ENCODE measurements around the gene SOBP.
"Not testable (repeated sequence)": the region's sequence is repeated elsewhere in the genome, so short reads cannot be mapped to it uniquely, and the experiment has no call there.

The SOBP gene

DNA sequence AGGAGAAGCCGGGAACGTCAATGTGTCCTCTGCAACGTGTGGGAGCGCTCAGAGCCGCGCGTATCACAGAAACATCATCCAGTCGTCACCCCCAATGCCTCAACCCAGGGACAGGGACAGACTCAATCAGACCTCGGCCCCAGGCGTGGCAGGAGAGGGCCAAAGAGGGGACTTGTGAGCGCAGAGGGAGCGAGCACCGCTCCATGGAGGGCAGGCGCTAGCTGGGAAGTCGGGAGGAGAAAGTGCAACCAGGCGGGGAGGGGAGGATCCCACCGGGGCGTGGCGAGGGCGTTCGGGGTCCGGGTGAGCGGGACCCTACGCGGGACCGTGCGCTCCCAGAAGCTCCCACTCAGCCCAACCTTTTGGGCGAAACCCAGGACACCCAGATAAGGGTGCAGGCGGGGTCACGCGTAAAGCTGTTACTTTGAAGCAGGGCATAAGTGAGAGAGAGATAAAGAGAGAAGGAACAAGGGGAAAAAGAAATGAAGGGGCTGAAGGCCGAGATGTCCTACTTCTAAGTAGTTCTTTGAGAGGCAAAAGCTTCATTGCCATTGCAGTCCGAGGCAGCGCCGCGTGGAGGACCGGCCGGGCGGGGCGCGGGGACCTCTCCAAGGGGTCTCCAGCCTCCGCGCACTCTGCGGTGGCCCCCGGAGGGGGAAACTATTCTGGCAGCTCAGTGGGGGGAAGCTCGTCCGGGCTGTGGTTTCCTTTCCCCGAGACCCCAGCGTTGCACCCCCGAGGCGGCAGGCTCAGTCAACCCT lies 862 bp upstream of the SOBP start:
- peak; percentile 66 for DNase-seq (ENCODE audit: low spot score)

DNA sequence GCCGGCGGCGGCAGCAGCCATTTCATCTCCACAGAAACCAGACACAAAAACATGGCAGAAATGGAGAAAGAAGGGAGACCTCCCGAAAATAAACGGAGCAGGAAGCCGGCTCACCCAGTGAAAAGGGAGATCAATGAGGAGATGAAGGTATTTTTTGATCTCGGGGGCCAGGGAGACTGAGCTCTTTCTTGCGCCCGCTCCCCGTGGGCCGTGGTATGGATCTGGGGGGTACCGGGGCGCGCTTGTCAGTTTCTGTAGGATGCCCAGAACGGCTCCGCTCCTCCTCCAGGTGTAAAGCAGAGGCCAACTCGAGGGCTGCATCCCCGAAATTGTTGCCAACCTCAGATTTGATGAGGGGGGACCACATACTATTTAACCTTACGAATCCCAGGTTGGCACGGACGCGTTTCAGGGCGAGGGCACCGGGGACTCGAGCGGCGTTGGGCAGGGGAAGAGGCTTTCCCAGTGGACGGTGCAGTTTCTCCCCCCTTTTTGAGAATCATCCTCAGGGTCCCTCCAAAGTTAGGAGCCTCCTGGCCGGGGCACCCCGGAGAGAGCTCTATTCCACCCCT lies 735 bp downstream of the SOBP start:
- DNase-seq (ENCODE audit: low spot score): no peak

DNA sequence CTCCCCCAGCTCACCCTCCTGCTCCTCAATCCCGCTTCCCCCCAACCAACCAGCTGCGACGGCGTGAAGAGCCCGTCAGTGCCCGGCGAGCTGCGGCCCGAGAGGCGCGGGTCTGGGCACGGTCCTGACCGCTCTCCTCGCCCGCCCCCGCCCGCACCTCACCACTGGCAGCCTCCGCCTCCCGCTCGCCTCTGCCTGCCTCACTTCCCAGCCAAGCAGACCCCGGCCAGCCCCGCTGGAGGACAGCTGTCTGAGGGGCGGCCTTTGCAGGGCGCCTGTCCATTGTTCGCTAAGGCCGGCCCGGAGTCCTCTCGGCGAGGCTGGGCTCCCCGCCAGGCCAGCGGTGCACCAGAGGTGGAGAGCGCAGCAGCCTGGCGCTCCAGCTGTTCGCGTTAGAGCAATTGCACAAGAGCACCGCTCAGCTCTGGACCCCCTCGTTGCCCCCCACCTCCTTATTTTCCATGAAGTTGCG lies 1.3 kb downstream of the SOBP start:
- DNase-seq (ENCODE audit: low spot score): peak; percentile 57

DNA sequence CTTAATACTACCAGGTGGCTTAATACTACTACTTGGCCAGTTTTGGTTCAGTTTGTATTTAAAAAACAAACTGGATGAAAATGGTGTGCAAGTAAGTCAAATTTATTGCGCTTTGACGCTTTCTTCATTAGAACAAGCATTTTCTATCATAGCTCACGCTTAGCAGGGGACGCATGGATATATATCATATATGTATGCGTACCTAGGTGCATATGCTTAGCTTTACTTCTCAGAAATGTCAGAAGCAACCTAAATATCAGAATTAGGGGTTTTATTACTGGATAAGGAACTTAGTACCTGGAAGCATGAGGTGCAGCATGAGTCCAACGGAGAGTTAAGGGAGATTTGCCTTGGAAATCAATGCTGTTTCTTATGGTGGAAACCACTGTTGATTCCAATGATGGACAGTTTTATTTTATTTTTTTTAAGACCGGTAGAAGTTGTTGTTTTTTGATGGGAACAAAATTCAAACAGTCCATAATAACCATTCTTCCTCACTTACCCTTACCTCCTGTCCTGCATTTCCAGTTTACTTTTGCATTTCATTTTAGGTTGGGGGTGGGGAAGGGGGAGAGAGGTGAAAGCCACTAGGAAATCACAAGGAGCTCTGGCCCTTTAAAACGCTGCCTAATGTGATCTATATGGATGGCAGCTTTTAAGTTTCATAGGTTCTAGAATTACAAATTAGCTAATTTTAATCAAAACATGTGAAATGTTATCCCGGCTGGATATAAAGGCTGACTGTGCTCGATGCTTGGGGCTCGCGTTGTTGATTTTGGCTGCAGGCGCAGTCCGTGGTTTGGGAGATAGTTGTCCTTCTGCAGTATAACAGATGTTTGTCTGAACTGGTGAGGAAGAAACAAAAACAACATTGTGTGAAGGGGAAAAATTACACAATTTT lies 2.1 kb downstream of the SOBP start:
- DNase-seq (ENCODE audit: low spot score): no peak

DNA sequence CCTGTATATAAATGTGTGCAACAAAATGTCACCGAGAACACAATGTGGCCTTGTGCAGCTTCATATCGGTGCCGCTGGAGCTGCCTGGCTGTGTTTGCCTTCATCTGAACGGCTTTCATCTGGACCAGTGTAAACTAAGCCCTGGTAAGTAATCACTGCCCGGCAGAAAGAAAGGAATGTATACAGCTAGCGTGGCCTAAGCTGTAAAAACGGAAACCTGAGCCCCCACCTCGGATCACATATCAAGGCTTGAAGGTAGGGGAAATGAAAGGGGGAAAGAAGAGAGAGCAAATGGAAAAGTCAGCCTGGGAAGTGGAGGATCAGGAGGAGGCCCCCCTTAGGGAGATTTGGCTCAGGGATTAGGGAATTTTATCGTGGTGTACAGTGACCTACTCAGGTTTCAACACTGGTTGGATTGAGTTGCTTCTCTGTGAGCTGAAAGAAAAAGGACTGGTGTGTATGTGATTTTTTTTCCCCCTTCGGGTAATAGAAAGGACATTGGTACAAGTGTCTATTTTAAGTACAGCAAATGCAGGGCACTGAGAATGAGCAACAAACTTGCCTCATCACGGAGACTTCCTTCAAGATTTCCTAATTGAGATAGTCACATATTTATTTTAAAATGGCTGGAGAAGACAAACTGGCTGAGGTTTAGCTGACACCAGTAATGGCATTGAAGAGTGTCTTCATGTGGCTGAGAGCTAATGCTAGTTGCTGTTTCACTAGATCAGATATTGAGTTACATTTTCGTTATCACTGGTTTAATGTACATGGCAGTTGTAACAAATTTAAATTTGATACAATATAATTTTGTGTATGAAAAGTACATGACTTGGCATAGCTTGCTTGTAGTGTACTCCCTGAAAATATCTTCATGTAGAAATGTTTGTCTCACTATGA lies 3.5 kb downstream of the SOBP start:
- DNase-seq (ENCODE audit: low spot score): peak; percentile 17

DNA sequence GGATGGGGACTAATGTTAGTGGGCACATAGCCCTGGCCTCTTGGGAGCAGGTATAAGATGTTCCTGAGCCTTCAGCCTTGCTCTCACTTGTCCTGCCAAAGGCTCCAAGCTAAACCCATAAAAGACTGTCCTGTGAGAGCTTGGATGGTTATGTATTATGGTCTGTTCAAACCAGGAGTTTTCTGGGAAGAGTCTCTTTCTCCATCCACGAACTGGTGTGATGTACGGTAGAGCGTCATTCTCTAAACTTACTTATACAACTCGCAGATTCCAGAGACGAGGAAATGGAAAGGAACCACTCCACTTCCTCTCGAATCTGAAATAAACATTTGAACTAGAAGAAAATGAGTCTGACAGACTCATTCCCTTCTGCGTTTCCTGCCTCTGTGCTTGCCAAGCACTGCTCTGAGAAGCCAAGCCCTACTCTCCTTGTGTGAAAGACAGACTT lies 5.3 kb downstream of the SOBP start:
- DNase-seq (ENCODE audit: low spot score): no peak

DNA sequence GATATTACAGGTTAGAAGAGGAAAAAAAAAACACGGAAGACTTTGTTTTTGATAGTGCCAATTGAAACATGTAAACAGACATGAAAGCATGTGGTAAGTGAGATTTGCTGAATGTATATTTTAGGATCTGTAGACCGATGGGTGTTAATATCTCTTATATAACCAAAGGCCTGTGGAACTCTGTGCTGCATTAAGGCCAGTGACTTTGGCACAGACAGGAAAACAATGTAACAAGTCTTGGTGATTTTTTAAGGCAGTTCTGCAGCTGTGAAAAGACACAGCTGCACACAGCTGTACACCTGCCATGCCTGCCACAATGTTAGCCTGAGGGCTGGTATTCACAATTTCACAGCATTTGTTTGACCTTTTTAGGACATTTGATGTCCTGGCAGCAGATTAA lies 6.1 kb downstream of the SOBP start:
- no peak for DNase-seq (ENCODE audit: low spot score)

DNA sequence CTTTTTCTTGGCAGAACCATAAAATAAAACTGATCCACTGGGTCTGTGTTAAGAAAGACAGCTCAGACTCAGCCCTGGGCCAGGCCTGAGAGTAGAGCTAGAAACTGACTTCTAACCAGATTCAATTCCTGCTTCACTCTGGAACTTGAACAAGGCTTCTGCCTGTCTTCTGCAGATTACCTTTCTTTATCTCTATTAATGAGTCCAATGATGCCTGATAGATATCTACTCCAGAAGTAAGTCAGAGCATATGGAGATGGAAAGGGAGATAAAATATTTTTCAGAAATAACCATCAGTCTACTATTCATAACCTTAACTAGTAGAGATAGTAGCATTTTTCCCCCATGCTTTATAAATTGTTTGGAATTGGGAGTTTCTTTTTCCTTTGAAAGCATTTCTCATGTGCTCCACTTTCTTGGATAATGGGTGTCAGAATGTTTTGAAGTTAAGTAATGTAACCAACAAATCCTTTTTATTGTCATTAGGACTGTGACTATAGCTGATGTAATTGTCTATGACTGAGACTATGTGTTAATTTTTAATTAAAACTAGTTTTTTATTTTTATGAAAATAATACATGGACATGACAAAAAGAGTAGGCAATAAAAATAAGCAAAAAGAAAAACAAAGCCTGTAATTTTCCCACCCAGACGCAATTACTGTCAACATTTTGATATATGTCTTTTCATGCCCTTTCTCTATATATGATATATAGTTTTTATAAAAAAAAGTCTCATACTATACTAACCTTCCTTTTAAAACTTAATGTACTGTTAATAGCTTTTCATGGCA lies 7.2 kb downstream of the SOBP start:
- DNase-seq (ENCODE audit: low spot score): no peak

DNA sequence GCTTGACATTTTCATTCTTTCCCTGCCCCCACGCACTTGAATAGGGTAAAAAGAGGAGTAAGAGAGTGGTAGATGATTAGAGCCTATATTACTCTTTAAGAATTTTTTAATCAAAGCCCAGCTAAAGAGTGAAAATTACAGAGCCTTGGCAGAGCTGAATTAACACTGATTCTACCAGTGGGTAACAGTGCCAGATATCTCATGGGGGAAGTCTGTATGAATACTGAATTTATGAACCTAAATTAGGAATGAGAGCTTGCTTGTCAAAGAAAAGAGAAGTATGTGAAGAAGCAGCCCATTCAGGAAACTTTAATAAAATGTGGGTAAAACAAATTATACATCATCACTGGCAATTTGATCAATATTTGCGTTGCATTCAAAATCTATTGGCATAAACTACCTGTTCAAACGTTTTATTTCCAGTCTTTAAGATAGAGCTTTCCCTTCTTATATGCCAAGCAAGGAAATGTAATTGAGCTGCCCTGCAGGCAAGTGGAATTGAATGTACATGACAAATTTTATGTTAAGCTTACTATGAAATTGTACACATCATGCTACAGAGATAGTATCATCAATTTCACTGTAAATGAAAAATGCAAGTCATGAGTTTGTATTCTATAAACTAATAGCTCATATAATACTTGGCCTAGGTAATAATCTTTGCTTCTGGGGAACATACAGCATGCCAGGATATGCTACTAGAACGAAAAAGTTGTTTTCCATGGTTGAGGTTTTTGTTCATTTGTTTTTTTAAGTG lies 14.5 kb downstream of the SOBP start:
- DNase-seq (ENCODE audit: low spot score): no peak

DNA sequence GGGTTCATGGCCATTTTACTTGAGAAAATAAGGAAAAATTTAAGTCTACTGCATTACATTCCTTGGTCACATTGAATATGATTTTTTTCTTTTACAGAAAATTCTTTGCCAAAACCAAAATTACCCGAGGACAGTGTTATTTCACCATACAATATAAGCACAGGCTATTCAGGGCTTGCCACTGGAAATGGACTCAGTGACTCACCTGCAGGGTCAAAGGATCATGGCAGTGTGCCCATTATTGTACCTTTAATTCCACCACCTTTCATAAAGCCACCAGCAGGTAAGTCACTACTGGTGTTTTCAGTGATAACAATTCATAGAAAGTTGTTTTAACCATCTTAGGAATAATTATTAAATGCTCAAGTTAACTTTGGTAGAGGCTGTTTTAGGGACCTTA lies 16.2 kb downstream of the SOBP start:
- DNase-seq (ENCODE audit: low spot score): no peak

DNA sequence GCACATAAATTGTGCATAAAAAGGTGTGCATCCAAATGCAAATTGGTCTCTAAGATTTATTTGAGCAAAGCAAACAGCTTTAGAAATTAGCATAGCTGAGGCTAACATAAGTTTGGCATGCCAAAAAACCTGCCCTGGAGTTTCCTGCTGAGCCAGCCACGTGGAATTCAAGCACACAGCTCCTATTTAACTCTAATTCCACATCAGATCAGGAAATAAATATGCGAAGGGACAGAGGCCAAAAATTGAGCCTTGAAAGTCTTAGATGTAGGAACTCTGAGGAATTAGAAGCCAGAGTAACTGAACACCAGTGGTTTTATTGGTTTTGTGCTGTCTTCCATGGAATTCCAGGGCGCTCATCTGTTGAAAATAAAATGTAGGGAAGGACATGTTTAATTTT lies 19.6 kb downstream of the SOBP start:
- DNase-seq (ENCODE audit: low spot score): no peak

DNA sequence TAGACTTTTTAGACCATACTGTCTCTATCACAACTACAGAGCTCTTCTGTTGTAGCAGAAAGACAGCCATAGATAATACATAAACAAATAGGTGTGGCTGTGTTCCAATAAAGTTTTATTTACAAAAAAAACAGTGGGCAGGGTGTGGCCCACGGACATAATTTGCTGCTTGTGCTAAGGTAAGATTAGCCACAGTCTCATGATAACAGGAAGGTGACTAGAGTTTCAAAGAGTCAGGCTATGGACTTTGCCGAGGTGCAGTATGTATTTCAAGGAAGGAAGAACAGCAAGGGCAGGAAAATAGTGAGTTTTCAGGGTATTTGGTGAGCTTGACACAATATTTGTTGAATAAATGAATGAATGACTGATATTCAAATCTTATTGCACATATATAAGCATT lies 20.2 kb downstream of the SOBP start:
- no peak for DNase-seq (ENCODE audit: low spot score)

DNA sequence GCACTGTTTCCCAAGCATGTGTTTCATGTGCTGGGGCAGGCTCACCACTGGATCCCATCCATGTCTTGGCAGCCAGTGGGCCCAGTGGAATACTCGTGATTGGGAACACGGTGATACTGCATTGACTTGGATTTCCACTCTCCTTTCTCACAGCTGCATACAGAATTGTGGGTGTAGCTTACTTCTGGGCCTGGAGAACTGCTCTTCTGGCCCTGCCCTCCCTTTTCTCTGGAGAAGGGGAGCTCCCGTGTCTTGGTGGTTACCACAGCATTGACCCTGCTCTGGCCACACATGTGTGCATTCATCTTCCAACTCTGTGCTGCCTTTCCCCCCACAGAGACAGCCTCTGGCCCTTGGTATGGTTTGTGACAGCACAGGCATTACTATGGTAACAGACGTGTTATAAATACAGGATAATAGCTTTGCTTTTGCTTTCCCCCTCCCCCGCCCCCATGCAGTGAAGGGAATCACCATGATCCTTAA lies 21.6 kb downstream of the SOBP start:
- no peak for DNase-seq (ENCODE audit: low spot score)

DNA sequence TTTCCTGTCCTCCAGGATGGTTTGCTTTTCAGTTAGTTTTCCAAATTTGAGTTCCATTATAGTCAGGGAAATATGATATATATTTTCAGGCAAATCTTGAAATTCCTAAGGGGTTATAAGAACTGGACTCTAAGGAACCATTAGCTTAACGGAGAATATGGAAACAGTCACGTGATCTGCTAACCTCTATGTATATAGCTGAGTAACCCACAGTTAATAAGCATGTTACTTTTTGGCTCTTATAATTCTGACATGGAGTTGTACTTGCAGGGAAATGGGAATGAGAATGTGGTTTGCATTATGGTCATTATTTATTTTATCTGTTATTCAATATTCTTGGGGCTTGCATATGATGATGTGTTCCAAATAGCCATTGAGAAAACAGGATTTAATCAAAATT lies 23.3 kb downstream of the SOBP start:
- no peak for DNase-seq (ENCODE audit: low spot score)

DNA sequence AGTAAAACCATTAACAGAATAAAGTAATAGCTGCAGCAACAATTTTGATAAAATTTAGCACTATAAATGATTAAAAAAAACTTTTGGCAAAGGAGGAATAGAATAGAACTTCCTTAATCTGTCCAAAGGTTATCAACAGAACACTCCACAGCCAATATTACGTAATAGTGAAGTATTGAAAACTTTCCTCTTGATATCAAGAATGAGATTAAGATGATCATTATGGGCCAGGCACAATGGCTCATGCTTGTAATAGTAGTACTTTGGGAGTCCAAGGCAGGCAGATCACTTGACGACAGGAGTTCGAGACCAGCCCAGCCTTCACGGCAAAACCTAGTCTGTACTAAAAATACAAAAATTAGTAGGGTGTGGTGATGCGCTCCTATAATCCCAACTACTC lies 26.0 kb downstream of the SOBP start:
- DNase-seq (ENCODE audit: low spot score): no peak

DNA sequence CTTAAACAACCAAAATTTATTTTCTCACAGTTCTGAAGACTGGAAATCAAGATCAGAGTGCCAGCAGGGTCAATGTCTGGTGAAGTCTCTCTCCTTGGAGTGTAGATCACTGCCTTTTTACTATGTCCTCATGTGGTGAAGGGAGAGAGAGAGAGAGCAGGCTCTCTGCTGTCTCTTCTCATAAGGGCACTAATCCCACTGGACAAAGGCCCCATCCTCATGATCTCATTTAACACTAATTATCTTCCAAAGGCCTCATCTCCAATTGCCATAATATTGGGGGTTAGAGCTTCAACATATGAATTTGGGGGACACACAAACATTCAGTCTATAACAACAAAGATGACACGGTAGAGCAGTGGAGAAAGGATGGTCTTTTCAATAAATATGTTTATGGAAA lies 27.4 kb downstream of the SOBP start:
- no peak for DNase-seq (ENCODE audit: low spot score)

DNA sequence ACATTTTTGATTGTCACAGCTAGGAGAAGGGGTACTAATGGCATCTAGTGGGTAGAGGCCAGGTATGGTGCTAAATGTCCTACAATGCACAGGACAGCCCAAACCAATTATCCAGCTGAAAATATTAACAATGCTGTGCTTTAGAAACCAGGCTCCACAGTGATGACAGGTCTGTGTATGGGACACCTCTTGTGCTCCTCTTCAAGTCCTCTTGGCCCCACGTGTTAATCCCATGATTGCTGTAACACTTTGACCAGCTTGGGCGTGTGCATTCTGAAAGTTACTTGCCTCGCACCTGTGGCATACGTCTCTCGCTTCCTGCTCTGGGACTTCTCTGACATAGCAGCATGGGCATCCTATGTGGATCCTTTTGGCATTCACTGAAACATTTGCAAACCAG lies 29.3 kb downstream of the SOBP start:
- DNase-seq (ENCODE audit: low spot score): not testable (repeated sequence)

DNA sequence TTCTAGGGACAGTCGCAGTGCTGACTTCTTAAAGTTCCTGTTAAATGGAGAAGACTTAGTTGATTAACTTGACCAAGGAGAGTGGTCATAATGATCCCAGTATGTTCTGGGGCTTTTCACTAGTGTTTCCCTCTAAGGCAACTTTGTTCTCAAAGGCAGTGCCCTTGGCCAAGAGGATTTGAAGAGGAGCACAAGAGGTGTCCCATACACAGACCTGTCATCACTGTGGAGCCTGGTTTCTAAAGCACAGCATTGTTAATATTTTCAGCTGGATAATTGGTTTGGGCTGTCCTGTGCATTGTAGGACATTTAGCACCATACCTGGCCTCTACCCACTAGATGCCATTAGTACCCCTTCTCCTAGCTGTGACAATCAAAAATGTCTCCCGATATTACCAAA lies 30.8 kb downstream of the SOBP start:
- not testable (repeated sequence) for DNase-seq (ENCODE audit: low spot score)

DNA sequence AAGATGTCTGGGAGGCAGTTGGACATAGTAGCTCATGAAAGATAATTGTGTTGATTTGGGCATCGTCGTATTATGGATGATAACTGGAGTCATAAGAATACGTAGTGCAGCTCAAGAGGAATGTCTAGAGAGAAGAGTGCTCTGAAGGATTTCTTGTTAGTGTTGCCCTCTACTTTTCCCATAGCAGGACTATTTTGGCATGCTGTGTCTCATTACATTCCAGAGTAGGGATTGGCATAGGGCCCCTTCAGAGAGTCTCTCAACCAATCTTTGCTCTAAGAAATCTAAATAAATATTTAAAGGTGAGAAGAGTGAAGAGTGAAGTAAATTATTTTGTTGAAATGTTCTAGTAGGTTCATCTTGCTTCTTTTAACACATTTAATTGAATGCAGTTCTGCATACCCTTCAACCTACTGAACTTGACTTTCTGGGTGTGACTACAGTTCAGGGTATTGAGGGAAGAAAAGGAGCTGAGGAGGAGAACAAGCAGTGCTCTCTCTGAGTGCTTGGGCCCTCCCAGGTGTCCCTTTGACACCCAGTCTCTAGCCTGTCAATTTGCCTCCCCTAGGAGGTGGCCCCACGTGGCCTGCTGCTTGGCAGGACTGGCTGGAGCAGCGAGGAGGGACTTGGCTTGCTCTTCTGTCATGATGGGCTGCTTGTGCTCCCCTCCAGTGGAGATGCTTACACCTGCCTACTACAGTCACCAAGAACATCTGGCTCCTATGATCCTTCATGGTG lies 33.3 kb downstream of the SOBP start:
- no peak for DNase-seq (ENCODE audit: low spot score)
